T-helper 2 cell (primary cell): ENCODE results near the gene E2F4.
A peak's percentile ranks its signal among the peaks of the same experiment; 100 is the strongest.

ENCODE experiments used
- DNase-seq, 5 experiments: peaks; one replicate each; pipeline versions ENCODE4 v3.0.0 to v3.0.0-alpha.2; 2012 to 2022

The E2F4 gene

GRCh38 chr16:67236563-67237395, 44.8 kb downstream of the E2F4 start:
- peak; percentile 56 to 80 (median 68) for DNase-seq

DNA sequence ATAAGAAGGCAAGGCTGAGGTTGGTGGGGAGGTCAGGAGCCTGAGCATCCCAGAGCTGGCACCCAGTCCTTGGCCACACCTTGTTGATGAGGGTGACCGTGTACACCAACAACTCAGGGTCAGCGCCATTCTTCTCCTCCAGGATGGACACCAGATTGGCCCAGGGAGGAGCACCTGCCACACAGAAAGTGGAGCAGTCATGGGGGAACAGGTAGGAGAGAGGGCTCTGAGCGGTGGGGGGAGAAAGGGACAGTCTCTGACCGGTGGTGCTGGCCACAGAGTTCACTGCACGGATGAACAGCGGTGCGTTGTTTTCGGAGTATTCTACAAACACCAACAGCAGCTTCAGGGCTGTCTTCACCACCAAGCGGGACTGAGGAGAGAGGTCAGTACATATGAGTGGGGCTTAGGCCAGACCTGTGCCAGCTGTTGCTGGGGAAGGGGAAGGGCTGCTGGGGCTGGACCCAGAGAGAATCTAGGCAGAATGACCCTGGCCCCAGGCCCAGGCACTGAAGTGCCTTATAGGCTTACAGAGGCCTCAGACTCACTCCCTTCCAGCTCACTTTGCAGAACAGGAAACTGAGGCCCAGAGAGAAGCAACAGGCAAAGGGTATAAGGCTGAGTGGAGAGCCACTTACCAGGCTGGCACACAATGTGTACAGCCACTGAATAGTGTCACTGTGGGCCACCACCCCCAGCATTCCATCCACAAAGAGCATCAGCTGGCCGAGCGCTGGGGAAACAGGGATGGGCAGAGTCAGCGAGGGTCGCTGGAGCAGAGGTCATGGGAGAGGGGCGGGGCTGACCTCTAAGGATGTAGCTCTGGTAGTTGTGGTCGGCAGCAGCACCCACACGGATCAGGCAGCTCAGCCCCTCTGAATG, 45.7 kb downstream of the E2F4 start:
- DNase-seq, result no peak

- DNase-seq, result no peak
Observed at GRCh38 chr16:67238278-67238575, 46.3 kb downstream of the E2F4 start.

DNA sequence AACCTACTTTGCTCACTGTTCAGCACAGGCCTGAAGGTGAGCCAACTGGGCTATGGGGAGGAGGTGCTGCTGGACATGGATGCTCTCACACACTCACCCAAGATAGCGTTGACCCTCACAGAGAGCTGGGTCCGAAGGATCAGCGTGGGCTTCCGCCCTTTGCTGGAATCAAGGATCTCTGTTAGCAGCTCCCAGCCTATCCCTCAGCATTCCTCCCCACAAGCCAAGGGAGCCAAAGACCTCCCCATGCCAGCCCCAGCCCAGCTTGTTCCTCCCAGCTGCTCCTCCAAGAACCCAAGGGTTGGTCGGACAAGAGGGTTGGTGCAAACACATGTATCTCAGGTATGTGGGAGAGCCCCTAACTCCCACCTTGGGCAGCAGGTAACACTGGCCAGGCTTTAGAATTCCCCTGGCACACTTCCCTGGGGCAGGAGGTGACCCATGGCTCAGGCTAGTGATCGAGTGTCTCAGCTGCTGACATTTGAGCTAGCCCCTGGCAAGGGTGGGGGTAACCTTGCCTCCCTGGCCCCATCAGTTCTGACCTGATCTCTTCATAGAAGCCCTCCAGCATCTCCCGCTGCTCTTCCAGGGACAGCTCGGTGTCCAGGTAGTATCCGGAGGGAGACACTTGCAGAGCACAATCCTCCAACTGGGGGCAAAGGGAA, 47.0 kb downstream of the E2F4 start:
- DNase-seq, result no peak

GRCh38 chr16:67240506-67240905, 48.6 kb downstream of the E2F4 start:
- DNase-seq, result no peak

DNA sequence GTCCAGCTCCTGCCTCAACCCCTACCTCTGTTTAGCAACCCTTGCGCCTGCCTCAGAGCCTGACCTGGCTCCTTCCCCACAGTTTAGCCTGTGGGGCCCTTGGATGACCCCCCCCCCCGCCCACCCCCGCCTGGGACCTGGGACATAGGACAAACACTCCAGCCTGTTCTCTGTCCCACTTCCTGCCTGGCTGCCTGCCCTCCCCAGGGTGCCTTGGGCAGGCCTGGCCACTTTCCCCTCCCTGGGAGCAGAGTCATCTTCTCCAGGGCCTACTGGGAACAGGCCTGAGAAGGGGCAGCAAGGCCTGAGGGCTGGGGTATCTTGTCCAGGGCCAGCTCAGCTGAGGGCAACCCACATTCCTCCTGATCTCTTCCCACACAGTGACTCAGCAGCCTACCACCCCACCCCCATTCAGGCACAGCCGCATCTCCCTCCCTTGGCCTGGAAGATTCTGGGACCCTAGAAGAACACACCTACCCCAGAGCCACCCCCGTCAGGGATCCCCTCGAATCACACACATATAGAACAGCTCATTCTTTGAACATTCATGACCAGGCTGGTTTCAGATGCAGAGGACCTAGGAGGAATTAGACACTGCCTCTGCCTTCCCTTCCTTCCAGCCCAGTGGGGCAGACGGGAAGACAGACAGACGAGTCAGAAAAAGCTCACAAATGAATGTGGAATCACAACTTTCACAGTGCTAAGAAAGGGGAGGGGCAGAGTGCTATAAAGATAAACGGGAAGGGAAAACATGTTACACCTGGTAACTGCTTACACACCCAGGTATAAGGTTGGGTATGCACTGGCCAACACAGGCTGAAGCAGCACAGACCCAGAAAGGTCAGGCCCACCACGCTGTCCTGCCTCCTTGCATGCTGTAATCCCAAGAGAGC, 49.3 kb downstream of the E2F4 start:
- DNase-seq, result no peak

- DNase-seq, result no peak
Observed at GRCh38 chr16:67242138-67242730, 50.3 kb downstream of the E2F4 start.

DNA sequence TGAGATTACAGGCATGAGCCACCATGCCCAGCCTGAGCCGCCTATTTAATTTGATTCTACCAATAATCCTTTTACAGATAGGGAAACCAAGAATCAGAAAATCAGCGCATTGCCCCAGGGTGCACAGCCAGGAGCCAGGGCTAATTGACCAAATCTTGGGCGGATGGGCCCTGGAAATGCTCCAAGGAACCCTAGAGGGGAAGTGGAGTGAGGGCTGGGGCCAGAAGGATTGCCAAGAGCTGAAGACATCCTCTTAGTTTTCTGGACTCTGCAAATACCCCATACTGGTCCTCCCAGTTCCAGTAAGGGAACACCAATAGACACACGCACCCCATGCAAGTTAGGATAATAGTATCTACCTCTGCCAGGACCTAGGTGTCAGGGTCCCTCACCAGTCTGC, 51.5 kb downstream of the E2F4 start:
- DNase-seq, result no peak

DNA sequence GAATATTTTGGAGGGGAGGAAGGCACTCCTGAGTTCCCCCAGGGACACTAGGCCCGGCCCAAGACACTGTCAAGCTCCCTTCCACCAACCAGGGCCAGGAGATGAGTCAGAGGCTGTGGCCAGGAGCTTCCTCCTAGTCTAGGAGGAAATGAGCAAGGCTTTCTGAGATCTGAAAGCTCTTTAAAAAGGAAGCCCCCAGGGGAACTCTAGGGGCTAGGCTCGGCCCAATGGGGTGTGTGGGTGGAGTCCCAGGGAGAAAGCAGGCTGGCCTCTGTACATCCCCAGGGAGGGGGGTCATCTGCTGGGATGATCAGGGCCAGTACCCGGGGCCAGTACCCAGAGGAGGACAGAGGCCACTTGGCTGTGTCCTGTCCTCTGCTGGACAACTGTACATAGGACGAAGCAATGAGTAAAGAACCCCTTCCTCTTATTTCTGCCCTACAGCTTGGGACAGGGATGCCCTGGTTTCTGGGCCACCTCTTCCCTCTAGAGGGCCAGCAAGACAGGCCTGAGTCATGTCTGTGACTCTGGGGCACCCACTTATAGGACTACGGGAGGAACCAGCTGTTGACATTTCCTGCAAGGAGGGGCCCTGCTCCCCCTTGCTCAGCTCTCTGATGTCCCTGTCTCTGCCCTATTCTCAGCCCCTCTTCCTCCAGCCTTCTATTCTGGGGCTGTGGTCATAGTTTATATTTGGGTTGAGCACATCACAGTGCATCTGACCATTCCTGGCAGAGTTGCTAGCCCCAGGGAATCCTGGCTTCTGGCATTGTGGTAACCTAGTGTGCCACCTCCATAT, 52.6 kb downstream of the E2F4 start:
- peak; percentile 35 to 89 (median 64) for DNase-seq

- DNase-seq, result no peak
Observed at GRCh38 chr16:67245186-67245585, 53.2 kb downstream of the E2F4 start.

DNA sequence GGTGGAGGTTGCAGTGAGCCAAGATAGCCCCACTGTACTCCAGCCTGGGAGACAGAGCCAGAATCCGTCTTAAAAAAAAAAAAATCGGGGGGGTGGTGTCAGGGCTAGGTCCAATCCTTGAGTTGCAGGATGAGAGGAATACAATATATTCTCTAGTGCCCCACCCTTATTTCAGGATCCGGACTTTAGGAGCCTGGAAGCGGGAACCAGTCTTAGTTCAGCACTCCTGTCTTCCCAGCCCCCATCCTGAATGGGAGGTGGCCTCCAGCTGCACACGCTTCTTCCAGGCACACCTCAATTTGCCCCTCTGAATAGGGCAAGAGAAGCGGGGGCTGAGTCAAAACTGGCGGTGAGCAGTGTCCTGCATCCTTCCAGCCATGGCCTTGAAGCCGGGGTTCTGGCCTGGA, 53.7 kb downstream of the E2F4 start:
- DNase-seq, result no peak

- peak in 3 of 5 experiments; percentile 29 to 64 (median 36) for DNase-seq
Observed at GRCh38 chr16:67246081-67246755, 54.3 kb downstream of the E2F4 start.

DNA sequence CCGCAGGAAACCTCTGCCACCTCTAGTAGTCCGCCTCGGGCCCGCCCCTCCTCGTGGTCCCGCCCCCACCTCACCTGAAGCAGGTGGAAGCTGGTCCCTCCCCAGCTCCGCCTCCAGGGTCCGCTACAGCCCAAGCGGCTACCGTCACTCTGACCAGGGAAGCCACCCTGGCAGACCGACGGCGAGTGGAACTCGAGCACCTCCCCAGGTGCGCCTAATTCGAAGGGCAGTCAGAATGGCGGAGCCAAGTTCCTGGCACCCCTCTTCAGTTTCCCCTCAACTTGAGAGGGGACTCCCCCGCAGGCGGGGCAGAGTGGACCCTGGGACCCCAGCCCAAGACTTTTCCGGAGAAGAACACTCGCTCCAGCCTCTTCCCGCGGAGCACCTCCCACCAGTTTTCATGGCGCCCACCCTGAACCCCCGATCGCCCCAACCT, 54.8 kb downstream of the E2F4 start:
- DNase-seq, result peak in 2 of 5 experiments; percentile 30 to 38

- peak; percentile 93 to 97 (median 95) for DNase-seq
Observed at GRCh38 chr16:67247192-67248072, 55.5 kb downstream of the E2F4 start, which contains the start of gene FHOD1. Gene FHOD1, minus strand, starts transcription at chr16:67247481. Its CDS starts 71 bp downstream, at chr16:67247410.

- no peak for DNase-seq
Observed at GRCh38 chr16:67248073-67248400, 56.1 kb downstream of the E2F4 start.
